Measurements from ENCODE around the gene HSPB2.
A peak's percentile ranks its signal among the peaks of the same experiment; 100 is the strongest.
"Not testable (repeated sequence)": the region's sequence is repeated elsewhere in the genome, so short reads cannot be mapped to it uniquely, and the experiment has no call there.

Gene HSPB2

GRCh38 chr11:111912535-111912934, at the start of gene HSPB2:
HSPB2 (plus strand) TSS chr11:111912734; CDS start chr11:111912830, 96 bp downstream.
- DNase-seq = no peak

- DNase-seq = peak; percentile 1
Measured at GRCh38 chr11:111870113-111870512, 42.4 kb upstream of the HSPB2 start.

GRCh38 chr11:111870522-111870885, 42.0 kb upstream of the HSPB2 start:
- no peak for DNase-seq

GRCh38 chr11:111870886-111871692, 41.4 kb upstream of the HSPB2 start, which contains the start of gene ALG9:
ALG9 (minus strand) TSS chr11:111871581; CDS start chr11:111871482, 99 bp downstream.
- peak; percentile 73 for DNase-seq

- no peak for DNase-seq
Measured at GRCh38 chr11:111871693-111872161, 40.8 kb upstream of the HSPB2 start.

- DNase-seq = peak; percentile 37
Measured at GRCh38 chr11:111878385-111878848, 34.1 kb upstream of the HSPB2 start.

GRCh38 chr11:111878849-111879636, 33.5 kb upstream of the HSPB2 start, which contains the start of the genes CFAP68 and FDXACB1:
CFAP68 (plus strand) TSS chr11:111879541; CDS start chr11:111879561, 20 bp downstream.
FDXACB1 (minus strand) TSS chr11:111879165; CDS start chr11:111879132, 33 bp downstream.
- DNase-seq = peak; percentile 99

- no peak for DNase-seq
Measured at GRCh38 chr11:111879637-111879960, 32.9 kb upstream of the HSPB2 start.

- DNase-seq = no peak
Measured at GRCh38 chr11:111882202-111882601, 30.3 kb upstream of the HSPB2 start.

GRCh38 chr11:111885053-111885452, 27.5 kb upstream of the HSPB2 start:
- not testable (repeated sequence) for DNase-seq

GRCh38 chr11:111886032-111886431, 26.5 kb upstream of the HSPB2 start:
- no peak for DNase-seq

GRCh38 chr11:111886844-111887243, 25.7 kb upstream of the HSPB2 start:
- no peak for DNase-seq

- no peak for DNase-seq
Measured at GRCh38 chr11:111905411-111905810, 7.1 kb upstream of the HSPB2 start.

GRCh38 chr11:111906680-111907079, 5.9 kb upstream of the HSPB2 start:
- no peak for DNase-seq

- no peak for DNase-seq
Measured at GRCh38 chr11:111908639-111909305, 3.8 kb upstream of the HSPB2 start.

GRCh38 chr11:111909378-111909777, 3.2 kb upstream of the HSPB2 start:
- no peak for DNase-seq

- no peak for DNase-seq
Measured at GRCh38 chr11:111910676-111911562, 1.6 kb upstream of the HSPB2 start.

- no peak for DNase-seq
Measured at GRCh38 chr11:111911563-111912401, 752 bp upstream of the HSPB2 start, which contains the start of gene CRYAB. CRYAB (minus strand) TSS chr11:111911770; CDS start chr11:111911724, 46 bp downstream.

- DNase-seq = no peak
Measured at GRCh38 chr11:111913031-111913861, 712 bp downstream of the HSPB2 start.

GRCh38 chr11:111913997-111914396, 1.5 kb downstream of the HSPB2 start:
- no peak for DNase-seq
